D721Med (cell line): ENCODE results near the gene SGMS1.

Source experiments
- DNase-seq: peaks from one replicate; pipeline ENCODE4 v3.0.0; 2011; ENCODE audit warnings: low spot score; ENCODE audit not compliant: insufficient read length
- FAIRE-seq: peaks from 2 replicates; lab custom pipeline; 2011; peaks lifted over from hg19 to GRCh38; lab: Jason Lieb, UNC
- TF ChIP-seq, protein P1 (sequence below): IDR thresholded peaks from 2 replicates; pipeline ENCODE4 v1.5.1; 2012; ENCODE audit warnings: mild to moderate bottlenecking, control low read depth; ENCODE audit not compliant: insufficient read depth; ENCODE audit errors: missing control alignments

The SGMS1 gene

DNA sequence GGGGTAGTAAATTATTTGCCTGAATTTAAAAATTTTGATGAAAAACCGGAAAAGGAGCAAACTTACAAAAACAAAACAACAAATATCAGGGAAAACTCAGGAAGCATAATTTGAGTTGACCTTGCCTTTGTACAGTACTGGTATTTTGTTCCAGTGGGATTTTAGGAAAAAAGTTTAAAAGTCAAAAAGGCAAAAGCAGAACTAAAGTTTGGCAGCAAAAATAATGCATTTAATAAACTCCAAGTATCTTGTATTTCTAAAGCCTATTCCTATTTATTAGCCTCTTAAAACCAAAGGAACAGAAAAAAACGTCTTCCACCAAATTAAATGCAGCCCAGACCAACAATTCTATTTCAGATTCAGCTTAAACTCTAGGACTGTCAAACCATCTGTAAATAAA is 281.8 kb downstream of the SGMS1 start:
- FAIRE-seq (no peak), DNase-seq (no peak)
- TF ChIP-seq, protein P1, sequence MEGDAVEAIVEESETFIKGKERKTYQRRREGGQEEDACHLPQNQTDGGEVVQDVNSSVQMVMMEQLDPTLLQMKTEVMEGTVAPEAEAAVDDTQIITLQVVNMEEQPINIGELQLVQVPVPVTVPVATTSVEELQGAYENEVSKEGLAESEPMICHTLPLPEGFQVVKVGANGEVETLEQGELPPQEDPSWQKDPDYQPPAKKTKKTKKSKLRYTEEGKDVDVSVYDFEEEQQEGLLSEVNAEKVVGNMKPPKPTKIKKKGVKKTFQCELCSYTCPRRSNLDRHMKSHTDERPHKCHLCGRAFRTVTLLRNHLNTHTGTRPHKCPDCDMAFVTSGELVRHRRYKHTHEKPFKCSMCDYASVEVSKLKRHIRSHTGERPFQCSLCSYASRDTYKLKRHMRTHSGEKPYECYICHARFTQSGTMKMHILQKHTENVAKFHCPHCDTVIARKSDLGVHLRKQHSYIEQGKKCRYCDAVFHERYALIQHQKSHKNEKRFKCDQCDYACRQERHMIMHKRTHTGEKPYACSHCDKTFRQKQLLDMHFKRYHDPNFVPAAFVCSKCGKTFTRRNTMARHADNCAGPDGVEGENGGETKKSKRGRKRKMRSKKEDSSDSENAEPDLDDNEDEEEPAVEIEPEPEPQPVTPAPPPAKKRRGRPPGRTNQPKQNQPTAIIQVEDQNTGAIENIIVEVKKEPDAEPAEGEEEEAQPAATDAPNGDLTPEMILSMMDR, result no peak

DNA sequence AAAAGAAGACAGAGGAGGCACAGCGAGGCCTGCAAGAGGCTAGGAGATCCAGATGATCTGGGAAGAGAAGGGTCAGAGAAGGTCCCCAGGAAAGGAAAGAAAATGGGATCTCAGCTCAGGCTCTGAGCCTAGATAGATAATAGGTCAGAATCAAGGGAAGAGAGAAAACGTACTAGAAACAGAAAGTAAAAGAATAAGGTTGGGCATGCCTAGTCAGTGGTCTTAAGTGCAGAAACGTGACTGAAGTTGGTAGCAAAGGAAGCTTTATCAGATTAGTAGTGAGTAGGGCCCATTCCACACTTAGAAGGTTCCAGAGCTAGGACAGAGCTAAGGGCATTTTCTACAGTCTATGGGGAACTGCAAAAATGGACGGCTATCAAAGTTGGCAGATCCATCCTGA is 287.6 kb downstream of the SGMS1 start:
- FAIRE-seq (no peak), DNase-seq (no peak)
- TF ChIP-seq, protein P1, result no peak

GRCh38 chr10:50335397-50335796 is 288.4 kb downstream of the SGMS1 start:
- FAIRE-seq (no peak), DNase-seq (no peak)
- TF ChIP-seq, protein P1, result no peak

GRCh38 chr10:50334273-50334672 is 289.5 kb downstream of the SGMS1 start:
- DNase-seq (no peak), FAIRE-seq (no peak)
- TF ChIP-seq, protein P1, result no peak

GRCh38 chr10:50333872-50334271 is 289.9 kb downstream of the SGMS1 start:
- TF ChIP-seq, protein P1, result no peak
- DNase-seq, result no peak
- no peak for FAIRE-seq

GRCh38 chr10:50332108-50332842 is 291.5 kb downstream of the SGMS1 start:
- FAIRE-seq (no peak), DNase-seq (no peak)
- TF ChIP-seq, protein P1, result no peak

- DNase-seq (no peak), FAIRE-seq (no peak)
- TF ChIP-seq, protein P1, result no peak
These were observed 292.3 kb downstream of the SGMS1 start for GRCh38 chr10:50331486-50331885.
